Measurements from ENCODE around the gene PLEKHA7.

Gene PLEKHA7

GRCh38 chr11:16741473-16741872 is 272.7 kb downstream of the PLEKHA7 start:
- TF ChIP-seq SIN3A (IDR thresholded peaks at IDR 0.05; ENCODE audit: borderline replicate concordance, insufficient read depth, low read length) (no peak), FOXP2 (optimal IDR thresholded peaks at IDR 0.05; ENCODE audit: borderline replicate concordance, extremely low read depth, extremely low read length, insufficient read depth) (no peak), REST (IDR thresholded peaks at IDR 0.05; ENCODE audit: insufficient read depth in 1 of 2, low read depth in 2 of 2, low read length in 2 of 2) (no peak), TAF1 (IDR thresholded peaks at IDR 0.05; ENCODE audit: borderline replicate concordance, insufficient read depth, low read length) (no peak), POLR2AphosphoS5 (IDR thresholded peaks at IDR 0.05; ENCODE audit: low read depth, low read length) (no peak)

- TF ChIP-seq SIN3A (IDR thresholded peaks at IDR 0.05; ENCODE audit: borderline replicate concordance, insufficient read depth, low read length) (no peak), FOXP2 (optimal IDR thresholded peaks at IDR 0.05; ENCODE audit: borderline replicate concordance, extremely low read depth, extremely low read length, insufficient read depth) (no peak), REST (IDR thresholded peaks at IDR 0.05; ENCODE audit: insufficient read depth in 1 of 2, low read depth in 2 of 2, low read length in 2 of 2) (no peak), POLR2AphosphoS5 (IDR thresholded peaks at IDR 0.05; ENCODE audit: low read depth, low read length) (0 out of 2 replicates have a peak, but pooled peaks have one; percentile 46), TAF1 (IDR thresholded peaks at IDR 0.05; ENCODE audit: borderline replicate concordance, insufficient read depth, low read length) (no peak)
These were observed 275.0 kb downstream of the PLEKHA7 start for GRCh38 chr11:16738947-16739815.

- TF ChIP-seq REST (IDR thresholded peaks at IDR 0.05; ENCODE audit: insufficient read depth in 1 of 2, low read depth in 2 of 2, low read length in 2 of 2) (no peak), SIN3A (IDR thresholded peaks at IDR 0.05; ENCODE audit: borderline replicate concordance, insufficient read depth, low read length) (0 out of 2 replicates have a peak, but pooled peaks have one; percentile 8), TAF1 (IDR thresholded peaks at IDR 0.05; ENCODE audit: borderline replicate concordance, insufficient read depth, low read length) (peak; percentile 92), FOXP2 (optimal IDR thresholded peaks at IDR 0.05; ENCODE audit: borderline replicate concordance, extremely low read depth, extremely low read length, insufficient read depth) (no peak), POLR2AphosphoS5 (IDR thresholded peaks at IDR 0.05; ENCODE audit: low read depth, low read length) (peak; percentile 98)
These were observed 275.8 kb downstream of the PLEKHA7 start, which contains the start of gene C11orf58 for GRCh38 chr11:16738193-16738946. C11orf58 (plus strand) TSS chr11:16738647; CDS start chr11:16738779, 132 bp downstream.

GRCh38 chr11:16737818-16738192 is 276.4 kb downstream of the PLEKHA7 start:
- TF ChIP-seq TAF1 (IDR thresholded peaks at IDR 0.05; ENCODE audit: borderline replicate concordance, insufficient read depth, low read length): no peak
- TF ChIP-seq REST (IDR thresholded peaks at IDR 0.05; ENCODE audit: insufficient read depth in 1 of 2, low read depth in 2 of 2, low read length in 2 of 2): no peak
- no peak for TF ChIP-seq FOXP2 (optimal IDR thresholded peaks at IDR 0.05; ENCODE audit: borderline replicate concordance, extremely low read depth, extremely low read length, insufficient read depth)
- TF ChIP-seq SIN3A (IDR thresholded peaks at IDR 0.05; ENCODE audit: borderline replicate concordance, insufficient read depth, low read length): no peak
- TF ChIP-seq POLR2AphosphoS5 (IDR thresholded peaks at IDR 0.05; ENCODE audit: low read depth, low read length): no peak

All from PFSK-1 (cell line).